ENCODE measurements around the gene SPINT2.

SPINT2 gene

GRCh38 chr19:38318660-38319059 is 54.3 kb downstream of the SPINT2 start:
- DNase-seq (ENCODE audit: insufficient read length) (no peak), FAIRE-seq (no peak)
- no peak for TF ChIP-seq POLR2A (IDR thresholded peaks at IDR 0.05; ENCODE audit: low read depth, low read length)

GRCh38 chr19:38319421-38320258 is 55.3 kb downstream of the SPINT2 start, which contains the start of gene KCNK6:
Gene KCNK6, plus strand, starts transcription at chr19:38319845. Its CDS starts 106 bp downstream, at chr19:38319951.
- FAIRE-seq (no peak), DNase-seq (ENCODE audit: insufficient read length) (no peak)
- TF ChIP-seq POLR2A (IDR thresholded peaks at IDR 0.05; ENCODE audit: low read depth, low read length) (no peak), TAF1 (IDR thresholded peaks at IDR 0.05; ENCODE audit: borderline replicate concordance, low read depth, low read length) (no peak), POLR2AphosphoS5 (IDR thresholded peaks at IDR 0.05; ENCODE audit: low read depth, low read length) (no peak)

GRCh38 chr19:38320969-38321339 is 56.6 kb downstream of the SPINT2 start:
- FAIRE-seq (no peak), DNase-seq (ENCODE audit: insufficient read length) (no peak)
- TF ChIP-seq POLR2AphosphoS5 (IDR thresholded peaks at IDR 0.05; ENCODE audit: low read depth, low read length): no peak
- no peak for TF ChIP-seq TAF1 (IDR thresholded peaks at IDR 0.05; ENCODE audit: borderline replicate concordance, low read depth, low read length)
- TF ChIP-seq POLR2A (IDR thresholded peaks at IDR 0.05; ENCODE audit: low read depth, low read length): no peak

- no peak for DNase-seq (ENCODE audit: insufficient read length)
- FAIRE-seq: no peak
- TF ChIP-seq POLR2A (IDR thresholded peaks at IDR 0.05; ENCODE audit: low read depth, low read length): no peak
- no peak for TF ChIP-seq POLR2AphosphoS5 (IDR thresholded peaks at IDR 0.05; ENCODE audit: low read depth, low read length)
- no peak for TF ChIP-seq TAF1 (IDR thresholded peaks at IDR 0.05; ENCODE audit: borderline replicate concordance, low read depth, low read length)
These were observed 57.3 kb downstream of the SPINT2 start for GRCh38 chr19:38321646-38322196.

- DNase-seq (ENCODE audit: insufficient read length) (no peak), FAIRE-seq (no peak)
- TF ChIP-seq TAF1 (IDR thresholded peaks at IDR 0.05; ENCODE audit: borderline replicate concordance, low read depth, low read length): no peak
- TF ChIP-seq POLR2A (IDR thresholded peaks at IDR 0.05; ENCODE audit: low read depth, low read length): no peak
- TF ChIP-seq POLR2AphosphoS5 (IDR thresholded peaks at IDR 0.05; ENCODE audit: low read depth, low read length): no peak
These were observed 58.9 kb downstream of the SPINT2 start for GRCh38 chr19:38323291-38323690.

- TF ChIP-seq POLR2AphosphoS5 (IDR thresholded peaks at IDR 0.05; ENCODE audit: low read depth, low read length) (no peak), POLR2A (IDR thresholded peaks at IDR 0.05; ENCODE audit: low read depth, low read length) (no peak), TAF1 (IDR thresholded peaks at IDR 0.05; ENCODE audit: borderline replicate concordance, low read depth, low read length) (no peak)
- no peak for DNase-seq (ENCODE audit: insufficient read length)
- no peak for FAIRE-seq
These were observed 60.1 kb downstream of the SPINT2 start for GRCh38 chr19:38324431-38324830.

GRCh38 chr19:38326591-38326990 is 62.2 kb downstream of the SPINT2 start:
- FAIRE-seq (no peak), DNase-seq (ENCODE audit: insufficient read length) (no peak)
- TF ChIP-seq POLR2A (IDR thresholded peaks at IDR 0.05; ENCODE audit: low read depth, low read length): no peak
- no peak for TF ChIP-seq TAF1 (IDR thresholded peaks at IDR 0.05; ENCODE audit: borderline replicate concordance, low read depth, low read length)
- TF ChIP-seq POLR2AphosphoS5 (IDR thresholded peaks at IDR 0.05; ENCODE audit: low read depth, low read length): no peak

GRCh38 chr19:38329651-38330050 is 65.3 kb downstream of the SPINT2 start:
- DNase-seq (ENCODE audit: insufficient read length) (no peak), FAIRE-seq (no peak)
- TF ChIP-seq POLR2AphosphoS5 (IDR thresholded peaks at IDR 0.05; ENCODE audit: low read depth, low read length) (no peak), TAF1 (IDR thresholded peaks at IDR 0.05; ENCODE audit: borderline replicate concordance, low read depth, low read length) (no peak), POLR2A (IDR thresholded peaks at IDR 0.05; ENCODE audit: low read depth, low read length) (no peak)

GRCh38 chr19:38331728-38332127 is 67.4 kb downstream of the SPINT2 start:
- no peak for DNase-seq (ENCODE audit: insufficient read length)
- no peak for TF ChIP-seq TAF1 (IDR thresholded peaks at IDR 0.05; ENCODE audit: borderline replicate concordance, low read depth, low read length)
- TF ChIP-seq POLR2AphosphoS5 (IDR thresholded peaks at IDR 0.05; ENCODE audit: low read depth, low read length): no peak
- TF ChIP-seq POLR2A (IDR thresholded peaks at IDR 0.05; ENCODE audit: low read depth, low read length): no peak
- no peak for FAIRE-seq

- no peak for FAIRE-seq
These were observed 68.9 kb downstream of the SPINT2 start for GRCh38 chr19:38333245-38333644.

GRCh38 chr19:38335949-38336637 is 71.7 kb downstream of the SPINT2 start:
- no peak for FAIRE-seq
- TF ChIP-seq POLR2A (IDR thresholded peaks at IDR 0.05; ENCODE audit: low read depth, low read length) (no peak), POLR2AphosphoS5 (IDR thresholded peaks at IDR 0.05; ENCODE audit: low read depth, low read length) (no peak), TAF1 (IDR thresholded peaks at IDR 0.05; ENCODE audit: borderline replicate concordance, low read depth, low read length) (0 out of 2 replicates have a peak, but pooled peaks have one; percentile 28)

More at GRCh38 chr19:38333245-38333644, 68.9 kb downstream of the SPINT2 start:
- TF ChIP-seq TAF1 (IDR thresholded peaks at IDR 0.05; ENCODE audit: borderline replicate concordance, low read depth, low read length): no peak
- no peak for TF ChIP-seq POLR2AphosphoS5 (IDR thresholded peaks at IDR 0.05; ENCODE audit: low read depth, low read length)
- TF ChIP-seq POLR2A (IDR thresholded peaks at IDR 0.05; ENCODE audit: low read depth, low read length): no peak
- no peak for DNase-seq (ENCODE audit: insufficient read length)

More at GRCh38 chr19:38335949-38336637, 71.7 kb downstream of the SPINT2 start:
- peak; percentile 94 for DNase-seq (ENCODE audit: insufficient read length)
